Measurements from ENCODE around the gene ZDHHC24. TPM values are rescaled to one million over a fixed set of nuclear protein-coding genes. Genes with fewer than 3 reads are reported as not detected.

Gene ZDHHC24
- total and polyA plus RNA-seq, 8 donors = 2.6 to 73.9 (median 7.3) TPM

GRCh38 chr11:66479394-66480116 lies 66.3 kb downstream of the ZDHHC24 start:
- TF ChIP-seq EP300 (IDR thresholded peaks at IDR 0.05) (no peak), POLR2A (IDR thresholded peaks at IDR 0.05) (no peak), CTCF (IDR thresholded peaks at IDR 0.05) (no peak), POLR2AphosphoS5 (IDR thresholded peaks at IDR 0.05) (no peak)
- Histone ChIP-seq H3K27me3 (no peaks in the 10 kb centered on the region), H3K9me3 (no peaks in the 10 kb centered on the region), H3K36me3 (peaks cover 0 to 47% (median 41%) of the 10 kb centered on the region in 4 donors), H3K27ac (peak overlapping the region; percentile 88 to 96 (median 94)), H3K4me1 (peaks cover 0 to 29% (median 21%) of the 10 kb centered on the region in 4 donors), H3K4me3 (peak overlapping the region; percentile 61 to 73 (median 65))
- WGBS, 5 donors = 1 to 3% (median 1%) methylated on average over 15 to 34 of the region's 34 CpGs
- peak; percentile 50 to 66 for DNase-seq
- intact Hi-C loops (cut with DNase I; ENCODE audit: low total_unique reads) = no loop called here

DNA sequence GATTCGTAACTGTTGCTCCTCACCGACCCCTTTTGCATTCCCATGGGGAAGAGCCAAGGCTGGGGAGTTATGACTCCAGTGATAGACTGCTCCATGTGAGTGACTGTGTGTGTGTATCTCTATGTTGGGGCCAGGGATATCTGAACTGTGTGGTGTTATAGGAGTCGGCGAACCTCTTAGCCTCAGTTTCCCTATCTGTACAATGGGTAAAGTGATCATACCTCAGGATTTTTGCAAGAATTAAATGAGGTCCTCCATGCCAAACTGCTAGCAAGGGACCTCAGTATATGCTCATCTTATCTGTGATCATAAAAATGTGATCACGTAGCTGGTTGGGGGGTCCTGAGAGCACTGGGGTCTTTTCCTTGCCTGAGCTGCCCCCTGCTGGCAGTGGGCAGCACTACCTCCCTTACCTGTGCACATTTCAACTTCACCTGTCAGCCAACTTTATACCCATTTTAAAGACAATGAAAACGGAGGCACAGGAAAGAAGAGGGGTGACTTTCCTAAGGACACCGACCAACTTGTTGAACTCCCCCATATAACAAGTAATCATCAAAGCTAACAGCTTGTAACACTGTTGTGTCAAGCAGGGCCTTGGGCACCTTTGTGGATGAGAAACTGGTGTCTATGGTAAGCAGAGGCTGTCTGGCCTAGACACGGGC lies 67.0 kb downstream of the ZDHHC24 start:
- H3K27me3 ChIP-seq = no peaks in the 10 kb centered on the region
- H3K27ac ChIP-seq = peak overlapping the region; percentile 88 to 96 (median 94)
- intact Hi-C loops (cut with DNase I; ENCODE audit: low total_unique reads) = no loop called here
- H3K36me3 ChIP-seq = peaks cover 6 to 47% (median 42%) of the 10 kb centered on the region in 4 donors
- 41 to 50% (median 48%) methylated on average over 7 to 8 of the region's 8 CpGs for WGBS, 5 donors
- H3K4me3 ChIP-seq = peak overlapping the region; percentile 61 to 73 (median 65)
- DNase-seq = peak in 1 of 2 donors; percentile 58
- peak in 4 of 7 experiments; percentile 57 to 71 (median 62) for TF ChIP-seq CTCF (IDR thresholded peaks at IDR 0.05)
- TF ChIP-seq POLR2AphosphoS5 (IDR thresholded peaks at IDR 0.05) = no peak
- H3K9me3 ChIP-seq = no peaks in the 10 kb centered on the region
- peaks cover 0 to 29% (median 21%) of the 10 kb centered on the region in 4 donors for H3K4me1 ChIP-seq

DNA sequence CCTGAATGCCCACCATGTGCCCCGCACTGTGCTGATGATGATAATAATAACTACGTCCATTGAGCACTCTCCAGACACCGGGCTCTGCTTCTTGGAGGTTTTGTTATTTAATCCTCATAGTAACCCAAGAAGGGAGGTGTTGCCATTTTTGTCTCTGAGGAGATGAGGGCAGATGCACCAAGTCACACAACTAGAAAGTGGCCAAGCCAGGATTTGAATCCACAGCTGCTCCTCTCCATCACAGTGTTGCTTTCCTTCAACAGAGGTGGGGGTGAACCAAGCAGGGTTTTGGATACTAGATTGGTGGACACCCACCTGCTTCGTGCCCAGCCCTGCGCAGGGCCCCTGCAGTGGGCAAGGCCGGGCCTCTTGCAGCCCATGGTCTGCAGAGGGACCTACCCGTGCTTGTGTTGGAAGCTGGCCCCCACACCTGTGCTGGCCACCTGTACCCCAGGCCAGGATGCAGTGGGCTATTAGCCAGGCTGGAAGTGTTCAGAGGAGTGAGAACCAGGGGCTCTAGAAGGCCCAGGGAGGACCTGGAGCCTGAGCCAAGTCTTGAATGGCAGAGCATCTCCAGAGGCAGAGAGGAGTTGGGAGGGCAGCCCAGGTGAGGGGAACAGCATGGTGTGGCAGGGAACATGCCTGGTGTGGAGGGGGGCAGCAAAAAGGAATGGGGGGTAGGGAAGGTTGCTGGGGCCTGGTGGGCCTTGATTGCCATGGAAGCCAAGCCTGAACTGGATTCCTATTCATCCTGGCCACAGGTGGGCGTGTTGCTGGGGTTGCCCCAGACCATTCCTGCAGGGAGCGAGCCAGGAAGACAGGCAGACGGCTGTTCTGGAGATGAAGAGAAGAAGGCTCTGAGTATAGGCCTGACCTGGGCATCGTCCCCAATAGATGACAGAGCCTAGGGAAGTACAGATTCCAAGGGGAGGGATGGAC lies 68.3 kb downstream of the ZDHHC24 start:
- 86 to 92% (median 88%) methylated on average over 8 to 11 of the region's 11 CpGs for WGBS, 5 donors
- Histone ChIP-seq H3K27me3 (no peaks in the 10 kb centered on the region), H3K4me1 (peaks cover 0 to 29% (median 21%) of the 10 kb centered on the region in 4 donors), H3K27ac (no peak overlapping the region), H3K9me3 (no peaks in the 10 kb centered on the region), H3K4me3 (no peak overlapping the region), H3K36me3 (peaks cover 19 to 47% (median 42%) of the 10 kb centered on the region in 4 donors)
- intact Hi-C loops (cut with DNase I; ENCODE audit: low total_unique reads) = no loop called here
- peak in 1 of 2 donors; percentile 2 for DNase-seq
- TF ChIP-seq CTCF (IDR thresholded peaks at IDR 0.05) (no peak), POLR2A (IDR thresholded peaks at IDR 0.05) (no peak), POLR2AphosphoS5 (IDR thresholded peaks at IDR 0.05) (no peak), EP300 (IDR thresholded peaks at IDR 0.05) (no peak)

DNA sequence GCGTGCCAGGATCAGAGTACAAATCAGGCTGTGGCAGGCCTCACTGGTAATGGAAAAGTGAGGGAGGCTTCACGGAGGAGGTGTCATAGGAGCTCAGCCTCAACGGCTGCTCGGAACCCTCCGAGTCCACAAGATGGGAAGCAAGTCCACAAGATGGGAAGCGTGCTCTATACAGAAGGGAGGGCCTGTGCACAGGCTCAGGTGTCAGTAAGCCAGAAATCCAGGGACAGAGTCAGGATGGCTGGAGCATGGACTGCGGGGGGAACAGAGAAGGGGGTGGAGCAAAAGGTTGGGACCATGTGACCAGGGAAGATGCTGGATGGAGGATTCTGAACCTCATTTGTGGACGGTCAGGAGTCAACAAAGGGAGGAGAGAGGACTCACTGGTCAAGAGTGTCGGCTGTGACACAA lies 69.0 kb downstream of the ZDHHC24 start:
- Histone ChIP-seq H3K27me3 (no peaks in the 10 kb centered on the region), H3K9me3 (no peaks in the 10 kb centered on the region), H3K36me3 (peaks cover 23 to 51% (median 46%) of the 10 kb centered on the region in 4 donors), H3K27ac (no peak overlapping the region), H3K4me1 (peaks cover 0 to 29% (median 21%) of the 10 kb centered on the region in 4 donors), H3K4me3 (no peak overlapping the region)
- intact Hi-C loops (cut with DNase I; ENCODE audit: low total_unique reads) = no loop called here
- 61 to 68% (median 65%) methylated on average over 8 to 9 of the region's 9 CpGs for whole genome bisulfite sequencing, 5 donors
- peak in 1 of 2 donors; percentile 8 for DNase-seq
- TF ChIP-seq POLR2AphosphoS5 (IDR thresholded peaks at IDR 0.05) (no peak), CTCF (IDR thresholded peaks at IDR 0.05) (no peak), EP300 (IDR thresholded peaks at IDR 0.05) (no peak), POLR2A (IDR thresholded peaks at IDR 0.05) (no peak)
